ENCODE results near the gene SPEM1. TPM values are rescaled to one million over a fixed set of nuclear protein-coding genes. Genes with fewer than 3 reads are reported as not detected.
A peak's percentile ranks its signal among the peaks of the same experiment; 100 is the strongest.

Gene SPEM1
- total and polyA plus RNA-seq, 2 of the 13 experiments (the other 11 are each of a cell fraction or from before 2014, with no cell fraction given), result not detected

DNA sequence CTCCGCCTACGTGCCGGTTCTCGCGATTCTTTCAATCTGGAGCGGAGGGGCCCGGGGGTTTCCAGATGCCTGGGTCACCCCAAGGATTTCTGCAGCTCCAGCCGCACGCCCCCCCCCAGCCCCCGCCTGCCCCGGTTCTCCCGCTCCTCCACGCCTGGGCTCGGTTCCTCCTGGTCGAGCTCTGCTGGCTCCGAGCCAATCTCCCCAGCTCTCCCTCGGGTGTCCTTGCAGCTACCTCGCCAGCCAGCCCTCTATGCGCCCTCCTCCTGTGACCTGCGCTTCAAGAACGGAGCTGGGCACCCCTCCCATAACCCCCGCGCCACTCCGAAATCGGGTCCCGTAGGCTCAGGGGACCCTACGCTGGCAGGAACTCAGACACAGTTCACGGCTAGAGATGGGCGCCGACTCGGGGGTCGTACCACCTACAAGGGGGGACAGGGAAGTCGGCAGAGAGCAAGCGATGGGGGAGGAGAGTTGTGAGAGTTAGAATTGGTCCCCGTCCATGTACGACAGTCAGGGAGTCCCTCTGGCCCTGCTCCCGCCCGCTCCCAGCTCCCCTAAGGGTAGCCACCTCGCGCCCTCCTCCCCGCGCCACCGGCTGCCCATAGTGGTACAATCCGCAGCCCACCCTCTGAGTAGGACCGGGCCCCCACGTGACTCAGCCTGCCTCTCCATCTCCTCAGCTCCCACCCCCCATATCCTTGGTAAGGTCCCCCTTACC, 20.1 kb downstream of the SPEM1 start (continued):
- TF ChIP-seq CSRNP1 (CRISPR knock-in tag; IDR thresholded peaks at IDR 0.05), result peak; percentile 77
- no peak for TF ChIP-seq THAP11 (CRISPR knock-in tag; IDR thresholded peaks at IDR 0.05)
- no peak for TF ChIP-seq ZNF256 (CRISPR knock-in tag; conservative IDR thresholded peaks at IDR 0.05)
- TF ChIP-seq TCF12 (IDR thresholded peaks at IDR 0.05), result no peak
- TF ChIP-seq TCF12 (CRISPR knock-in tag; IDR thresholded peaks at IDR 0.05), result no peak
- TF ChIP-seq SOX13 (IDR thresholded peaks at IDR 0.05), result no peak
- no peak for TF ChIP-seq SOX13 (CRISPR knock-in tag; conservative IDR thresholded peaks at IDR 0.05 in 1 of 2, IDR thresholded peaks at IDR 0.05 in 1 of 2)
- no peak for TF ChIP-seq DMAP1 (CRISPR knock-in tag; IDR thresholded peaks at IDR 0.05)
- TF ChIP-seq RBFOX2 (IDR thresholded peaks at IDR 0.05; ENCODE audit: low read depth, low read length), result no peak; the same call in 1 of the 2 replicates
- TF ChIP-seq LCORL (IDR thresholded peaks at IDR 0.05), result no peak
- TF ChIP-seq LCORL (CRISPR knock-in tag; IDR thresholded peaks at IDR 0.05), result no peak; the same call in 1 of the 2 replicates
- no peak for TF ChIP-seq SAFB2 (CRISPR knock-in tag; IDR thresholded peaks at IDR 0.05; ENCODE audit: borderline replicate concordance, low read depth)
- no peak for TF ChIP-seq ELF1 (CRISPR knock-in tag; IDR thresholded peaks at IDR 0.05)
- no peak for TF ChIP-seq ZNF816 (CRISPR knock-in tag; IDR thresholded peaks at IDR 0.05; ENCODE audit: borderline replicate concordance)
- TF ChIP-seq ETV5 (CRISPR knock-in tag; IDR thresholded peaks at IDR 0.05; ENCODE audit: borderline replicate concordance), result no peak
- no peak for TF ChIP-seq RELA (CRISPR knock-in tag; IDR thresholded peaks at IDR 0.05)
- no peak for TF ChIP-seq HNRNPLL (IDR thresholded peaks at IDR 0.05; ENCODE audit: low read depth, low read length, poor library complexity, severe bottlenecking)
- no peak for TF ChIP-seq LRRFIP1 (CRISPR knock-in tag; conservative IDR thresholded peaks at IDR 0.05)
- TF ChIP-seq PRPF4 (IDR thresholded peaks at IDR 0.05; ENCODE audit: low read depth, low read length, poor library complexity, severe bottlenecking), result no peak
- TF ChIP-seq ZNF746 (CRISPR knock-in tag; IDR thresholded peaks at IDR 0.05), result no peak
- no peak; the same call in 1 of the 2 replicates for TF ChIP-seq ZBTB10 (CRISPR knock-in tag; IDR thresholded peaks at IDR 0.05; ENCODE audit: borderline replicate concordance)
- TF ChIP-seq, protein P1, sequence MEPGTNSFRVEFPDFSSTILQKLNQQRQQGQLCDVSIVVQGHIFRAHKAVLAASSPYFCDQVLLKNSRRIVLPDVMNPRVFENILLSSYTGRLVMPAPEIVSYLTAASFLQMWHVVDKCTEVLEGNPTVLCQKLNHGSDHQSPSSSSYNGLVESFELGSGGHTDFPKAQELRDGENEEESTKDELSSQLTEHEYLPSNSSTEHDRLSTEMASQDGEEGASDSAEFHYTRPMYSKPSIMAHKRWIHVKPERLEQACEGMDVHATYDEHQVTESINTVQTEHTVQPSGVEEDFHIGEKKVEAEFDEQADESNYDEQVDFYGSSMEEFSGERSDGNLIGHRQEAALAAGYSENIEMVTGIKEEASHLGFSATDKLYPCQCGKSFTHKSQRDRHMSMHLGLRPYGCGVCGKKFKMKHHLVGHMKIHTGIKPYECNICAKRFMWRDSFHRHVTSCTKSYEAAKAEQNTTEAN (CRISPR knock-in tag; conservative IDR thresholded peaks at IDR 0.05), result no peak
